Thyroid gland (tissue), 4 donors: ENCODE measurements around the gene LAMA2.

ENCODE experiments used
- CTCF ChIP-seq, 6 experiments: fragments of 200-600 bp in 3 of 6; fragments of 450-650 bp in 3 of 6; sonication (generic) in 3 of 6; IDR thresholded peaks; one replicate each; pipeline ENCODE4 v1.5.1; 2016 to 2019; ENCODE audit warnings: antibody characterized with exemption in 6 of 6, mild to moderate bottlenecking in 2 of 6, inconsistent platforms in 1 of 6, moderate library complexity in 1 of 6
- POLR2A ChIP-seq, 2 donors: fragments of 450-650 bp; IDR thresholded peaks; one replicate each; pipeline ENCODE4 v1.6.1; 2017; ENCODE audit warnings: antibody characterized with exemption in 2 of 2, mild to moderate bottlenecking in 2 of 2, moderate library complexity in 1 of 2

GRCh38 chr6:129402244-129402643 is 519.3 kb downstream of the LAMA2 start:
- TF ChIP-seq CTCF (IDR thresholded peaks at IDR 0.05) (no peak), POLR2A (IDR thresholded peaks at IDR 0.05) (no peak)
